ENCODE data around the gene INIP.

DNA sequence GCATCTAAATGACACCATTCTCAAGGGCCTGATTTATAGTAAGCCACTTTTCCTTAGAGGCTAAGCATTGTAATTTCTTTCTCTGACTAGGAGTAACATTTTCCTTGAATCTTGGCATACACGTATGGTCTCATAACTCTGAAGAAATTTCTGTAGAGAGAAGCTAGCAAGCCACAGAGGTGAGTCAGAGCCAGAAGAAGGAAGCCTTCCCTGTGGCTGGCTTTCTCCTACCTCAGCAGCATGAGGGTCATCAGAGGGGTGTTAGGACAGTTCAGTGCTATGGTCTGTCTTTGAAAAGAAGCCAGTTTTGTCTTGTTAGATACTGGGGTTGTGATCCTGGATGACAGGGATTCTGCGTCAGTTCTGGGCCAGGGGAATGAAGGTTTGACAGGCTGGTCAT, 35.8 kb upstream of the INIP start:
- TF ChIP-seq, protein P1, sequence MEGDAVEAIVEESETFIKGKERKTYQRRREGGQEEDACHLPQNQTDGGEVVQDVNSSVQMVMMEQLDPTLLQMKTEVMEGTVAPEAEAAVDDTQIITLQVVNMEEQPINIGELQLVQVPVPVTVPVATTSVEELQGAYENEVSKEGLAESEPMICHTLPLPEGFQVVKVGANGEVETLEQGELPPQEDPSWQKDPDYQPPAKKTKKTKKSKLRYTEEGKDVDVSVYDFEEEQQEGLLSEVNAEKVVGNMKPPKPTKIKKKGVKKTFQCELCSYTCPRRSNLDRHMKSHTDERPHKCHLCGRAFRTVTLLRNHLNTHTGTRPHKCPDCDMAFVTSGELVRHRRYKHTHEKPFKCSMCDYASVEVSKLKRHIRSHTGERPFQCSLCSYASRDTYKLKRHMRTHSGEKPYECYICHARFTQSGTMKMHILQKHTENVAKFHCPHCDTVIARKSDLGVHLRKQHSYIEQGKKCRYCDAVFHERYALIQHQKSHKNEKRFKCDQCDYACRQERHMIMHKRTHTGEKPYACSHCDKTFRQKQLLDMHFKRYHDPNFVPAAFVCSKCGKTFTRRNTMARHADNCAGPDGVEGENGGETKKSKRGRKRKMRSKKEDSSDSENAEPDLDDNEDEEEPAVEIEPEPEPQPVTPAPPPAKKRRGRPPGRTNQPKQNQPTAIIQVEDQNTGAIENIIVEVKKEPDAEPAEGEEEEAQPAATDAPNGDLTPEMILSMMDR (IDR thresholded peaks at IDR 0.05; ENCODE audit: borderline replicate concordance, extremely low read depth, low read length, poor library complexity, severe bottlenecking) = no peak
- TF ChIP-seq EZH2 (IDR thresholded peaks at IDR 0.05; ENCODE audit: borderline replicate concordance, low read depth, low read length, severe bottlenecking) = no peak

Measured in DND-41 (cell line).